Gastroesophageal sphincter (tissue), 4 donors: ENCODE measurements around the gene PATE2. TPM values are rescaled to one million over a fixed set of nuclear protein-coding genes. Genes with fewer than 3 reads are reported as not detected.

ENCODE experiments used
- ATAC-seq: fragments of 150-250 bp; one replicate; pipeline ENCODE4 v1.9.1; 2016; ENCODE audit warnings: mild to moderate bottlenecking, moderate library complexity
- H3K27ac ChIP-seq, 4 donors: fragments of 200-600 bp; sonication (generic) in 3 of 4; 1 replicate in 3 of 4; 2 replicates in 1 of 4; pipeline ENCODE4 v1.5.1; 2016 to 2019
- H3K27me3 ChIP-seq: fragments of 200-600 bp; sonication (generic); one replicate; pipeline ENCODE4 v1.5.1; 2019
- H3K36me3 ChIP-seq, 2 donors: fragments of 200-600 bp; sonication (generic); one replicate each; pipeline ENCODE4 v1.5.1; 2019; ENCODE audit warnings: control low read depth in 1 of 2
- H3K4me1 ChIP-seq, 3 donors: fragments of 200-600 bp; sonication (generic); 1 replicate in 2 of 3; 2 replicates in 1 of 3; pipeline ENCODE4 v1.5.1; 2016 to 2019; ENCODE audit warnings: control low read depth in 2 of 3
- H3K4me3 ChIP-seq, 2 donors: fragments of 200-600 bp; sonication (generic); one replicate each; pipeline ENCODE4 v1.5.1; 2019; ENCODE audit warnings: mild to moderate bottlenecking in 1 of 2, moderate library complexity in 1 of 2
- H3K9me3 ChIP-seq, 3 donors: fragments of 200-600 bp; sonication (generic); one replicate each; pipeline ENCODE4 v1.5.1; 2017 to 2019; ENCODE audit warnings: control low read depth in 2 of 3
- CTCF ChIP-seq, 4 experiments: fragments of 200-600 bp in 2 of 4; fragments of 450-650 bp in 2 of 4; sonication (generic) in 1 of 4; IDR thresholded peaks; one replicate each; pipeline ENCODE4 v1.5.1; 2017 to 2019; ENCODE audit warnings: antibody characterized with exemption in 4 of 4, mild to moderate bottlenecking in 2 of 4, moderate library complexity in 2 of 4
- EP300 ChIP-seq: sonication (generic); formaldehyde crosslinking; IDR thresholded peaks from one replicate; pipeline ENCODE4 v1.6.1; 2017; ENCODE audit warnings: antibody characterized with exemption, mild to moderate bottlenecking
- POLR2A ChIP-seq, 2 donors: fragments of 450-650 bp; IDR thresholded peaks; one replicate each; pipeline ENCODE4 v1.6.1; 2017; ENCODE audit warnings: antibody characterized with exemption in 2 of 2, mild to moderate bottlenecking in 2 of 2, moderate library complexity in 1 of 2
- POLR2AphosphoS5 ChIP-seq: sonication (generic); formaldehyde crosslinking; IDR thresholded peaks from one replicate; pipeline ENCODE4 v1.6.1; 2017; ENCODE audit warnings: antibody characterized with exemption
- WGBS, 2 donors: methylation state at CpG; one replicate each; pipeline ENCODE4 v1.1.5; 2018; ENCODE audit warnings: low coverage in 1 of 2; 5-methylcytosine and 5-hydroxymethylcytosine counted together
- total RNA-seq, 4 donors: library from RNA; depleted of rRNA; stranded (reverse); fragments of >200 nt; gene quantifications; one replicate each; pipeline ENCODE4 v1.1.0, GENCODE V29; 2016

PATE2 gene
- total RNA-seq, 4 donors from 2014 or later = 0.13 TPM; not detected in 3

GRCh38 chr11:125790825-125791224, 12.2 kb upstream of the PATE2 start:
- no peak for TF ChIP-seq POLR2AphosphoS5
- no peak for TF ChIP-seq EP300
- TF ChIP-seq CTCF (IDR thresholded peaks at IDR 0.05) = no peak
- no peak for TF ChIP-seq POLR2A (IDR thresholded peaks at IDR 0.05)
- Histone ChIP-seq H3K36me3 (no peaks in the 10 kb centered on the region), H3K27ac (no peak overlapping the region), H3K4me1 (no peaks in the 10 kb centered on the region), H3K9me3 (peaks cover 0 to 23% (median 0%) of the 10 kb centered on the region in 3 donors), H3K4me3 (no peak overlapping the region), H3K27me3 (no peaks in the 10 kb centered on the region)
- 88 to 91% methylated on average over 4 of the region's 4 CpGs for WGBS, 2 donors
- no peak for ATAC-seq

- no peaks in the 10 kb centered on the region for H3K36me3 ChIP-seq
- peaks cover 0 to 12% (median 0%) of the 10 kb centered on the region in 3 donors for H3K9me3 ChIP-seq
- no peaks in the 10 kb centered on the region for H3K4me1 ChIP-seq
- H3K27me3 ChIP-seq = no peaks in the 10 kb centered on the region
- no peak for ATAC-seq
- 31 to 59% methylated on average over 2 of the region's 2 CpGs for WGBS, 2 donors
- no peak within 1 kb of the TSS for H3K27ac ChIP-seq
- TF ChIP-seq CTCF (IDR thresholded peaks at IDR 0.05) (no peak), POLR2AphosphoS5 (no peak), POLR2A (IDR thresholded peaks at IDR 0.05) (no peak)
- H3K4me3 ChIP-seq = no peak within 1 kb of the TSS
These were observed 9.2 kb upstream of the PATE2 start, which contains the start of gene PATE3 for GRCh38 chr11:125787827-125788226. PATE3 (plus strand) TSS chr11:125788127; CDS start chr11:125788152, 25 bp downstream.

DNA sequence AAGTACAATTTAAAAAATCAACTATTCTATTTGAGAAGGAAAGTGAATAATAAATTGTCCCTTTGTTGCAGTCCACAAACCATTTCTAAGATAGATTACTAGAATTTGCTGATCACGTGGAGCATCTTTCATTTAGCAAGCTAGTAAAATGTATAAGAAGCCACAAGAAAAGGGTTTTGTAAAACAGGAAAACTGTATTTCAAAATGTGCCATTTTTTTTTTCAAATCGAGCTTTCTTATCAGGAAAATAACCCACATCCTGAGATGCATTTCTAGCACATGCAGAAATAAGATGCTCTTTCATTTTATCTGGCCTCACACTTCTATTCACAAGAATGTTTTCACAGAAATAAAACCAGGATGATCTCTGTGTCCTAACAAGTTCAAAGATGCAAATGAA, 6.0 kb upstream of the PATE2 start:
- Histone ChIP-seq H3K4me3 (no peak overlapping the region), H3K27ac (no peak overlapping the region), H3K9me3 (no peaks in the 10 kb centered on the region), H3K36me3 (no peaks in the 10 kb centered on the region), H3K4me1 (no peaks in the 10 kb centered on the region), H3K27me3 (no peaks in the 10 kb centered on the region)
- 63 to 76% methylated on average over 2 of the region's 2 CpGs for WGBS, 2 donors
- TF ChIP-seq CTCF (IDR thresholded peaks at IDR 0.05) (no peak), EP300 (no peak), POLR2AphosphoS5 (no peak), POLR2A (IDR thresholded peaks at IDR 0.05) (no peak)
- no peak for ATAC-seq

DNA sequence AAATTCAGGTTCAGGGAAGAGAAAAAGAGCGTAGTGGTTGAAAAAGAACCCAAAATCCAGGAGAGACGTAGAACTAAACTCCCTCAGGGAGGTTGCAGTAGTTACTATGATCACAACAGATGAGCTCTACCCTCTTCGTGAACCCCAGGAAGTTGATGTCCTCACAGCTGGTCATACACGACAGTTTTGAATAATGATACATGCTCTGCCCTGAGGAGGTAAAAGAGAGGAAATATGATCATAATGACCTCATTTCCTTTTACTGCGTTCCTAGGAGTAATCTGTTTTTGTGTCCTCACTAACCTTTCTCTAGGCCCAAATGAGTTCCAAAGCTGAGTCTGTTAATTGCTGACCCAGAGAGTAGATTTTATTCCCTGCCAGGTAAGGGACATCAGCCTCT, 1.3 kb downstream of the PATE2 start:
- Histone ChIP-seq H3K36me3 (no peaks in the 10 kb centered on the region), H3K4me1 (no peaks in the 10 kb centered on the region), H3K9me3 (no peaks in the 10 kb centered on the region), H3K27ac (no peak overlapping the region), H3K4me3 (no peak overlapping the region), H3K27me3 (no peaks in the 10 kb centered on the region)
- 22 to 39% methylated on average over 5 of the region's 5 CpGs for WGBS, 2 donors
- no peak for TF ChIP-seq POLR2AphosphoS5
- TF ChIP-seq CTCF (IDR thresholded peaks at IDR 0.05) = no peak
- no peak for TF ChIP-seq EP300
- TF ChIP-seq POLR2A (IDR thresholded peaks at IDR 0.05) = no peak
- ATAC-seq = no peak

DNA sequence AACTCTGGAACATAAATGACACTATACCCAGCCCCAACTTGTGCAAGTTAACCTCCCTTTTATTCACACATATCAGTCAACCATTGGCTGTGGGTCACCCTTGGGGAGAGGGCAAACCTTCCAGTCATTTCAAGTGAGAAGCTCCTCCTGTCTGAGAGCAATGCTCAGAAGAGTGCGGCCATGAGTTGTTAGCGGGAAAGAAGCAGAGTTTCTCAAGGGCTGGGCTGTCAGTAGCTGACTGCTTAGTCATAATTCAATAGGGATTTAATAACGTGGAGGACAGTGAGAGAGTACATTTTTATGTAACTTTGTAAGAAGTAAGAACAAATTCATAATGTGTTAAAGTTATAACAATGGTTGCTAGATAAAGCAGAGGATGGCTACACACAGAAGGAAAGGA, 5.1 kb downstream of the PATE2 start:
- H3K27ac ChIP-seq = no peak overlapping the region
- no peaks in the 10 kb centered on the region for H3K36me3 ChIP-seq
- no peak for TF ChIP-seq EP300
- TF ChIP-seq POLR2AphosphoS5 = no peak
- no peak for TF ChIP-seq POLR2A (IDR thresholded peaks at IDR 0.05)
- TF ChIP-seq CTCF (IDR thresholded peaks at IDR 0.05) = no peak
- no peaks in the 10 kb centered on the region for H3K27me3 ChIP-seq
- no peak overlapping the region for H3K4me3 ChIP-seq
- ATAC-seq = no peak
- H3K4me1 ChIP-seq = no peaks in the 10 kb centered on the region
- WGBS, 2 donors = 39 to 58% methylated on average over 3 of the region's 3 CpGs
- no peaks in the 10 kb centered on the region for H3K9me3 ChIP-seq
